Measurements from ENCODE around the gene PEPD. TPM values are rescaled to one million over a fixed set of nuclear protein-coding genes. Genes with fewer than 3 reads are reported as not detected.

Gene PEPD
- polyA plus RNA-seq, 1 donor from 2014 or later = 91.1 TPM

DNA sequence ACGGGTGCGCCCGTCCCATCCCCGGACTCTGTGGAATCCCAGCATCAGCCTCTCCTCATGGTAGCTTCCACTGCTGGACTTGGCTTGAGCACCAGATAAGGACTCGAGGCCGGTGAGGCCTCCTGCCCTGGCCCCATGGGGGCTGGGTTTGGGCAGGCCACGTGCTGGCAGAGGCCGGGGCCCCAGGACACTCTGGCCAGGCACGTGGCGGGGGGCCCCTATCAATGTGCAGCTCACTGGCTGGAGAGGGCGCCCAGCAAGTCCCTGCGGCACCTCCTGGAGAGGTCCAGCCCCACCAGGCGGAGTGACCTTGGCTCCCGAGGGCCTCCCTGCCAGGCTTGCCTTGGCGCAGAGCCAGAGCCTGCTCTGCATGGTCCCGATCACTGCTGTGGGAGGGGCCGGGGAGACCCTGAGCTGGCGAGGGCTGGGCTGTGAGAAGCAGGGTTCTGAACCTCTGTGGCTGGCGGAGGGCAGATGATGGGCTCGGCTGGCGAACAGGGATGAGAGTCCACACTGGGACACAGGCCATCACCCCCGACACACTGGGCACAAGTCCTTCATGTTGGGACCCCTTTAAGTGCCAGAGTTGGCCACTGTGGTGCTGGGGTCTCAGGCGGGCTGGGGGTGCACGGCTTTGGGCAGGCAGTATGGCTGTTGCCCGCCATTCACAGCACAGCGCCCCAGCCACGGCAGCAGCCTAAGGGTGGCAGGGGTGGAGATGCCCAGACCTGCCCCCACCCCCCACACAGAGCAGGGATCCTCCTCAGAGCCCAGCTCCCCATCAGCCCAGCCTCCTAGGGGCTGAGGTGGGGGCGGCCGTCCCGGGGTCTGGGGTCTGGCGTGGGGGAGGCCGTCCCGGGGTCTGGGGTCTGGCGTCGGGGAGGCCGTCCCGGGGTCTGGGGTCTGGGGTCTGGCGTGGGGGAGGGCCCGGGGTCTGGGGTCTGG lies 129.0 kb downstream of the PEPD start:
- H3K4me1 Mint-ChIP-seq = no peaks in the 10 kb centered on the region
- no peak overlapping the region for H3K4me3 Mint-ChIP-seq
- no peaks in the 10 kb centered on the region for H3K36me3 Mint-ChIP-seq
- H3K9me3 Mint-ChIP-seq = no peaks in the 10 kb centered on the region
- peak overlapping the region in 1 of 3 donors; percentile 67 for H3K27ac Mint-ChIP-seq
- H3K27me3 Mint-ChIP-seq = no peaks in the 10 kb centered on the region

DNA sequence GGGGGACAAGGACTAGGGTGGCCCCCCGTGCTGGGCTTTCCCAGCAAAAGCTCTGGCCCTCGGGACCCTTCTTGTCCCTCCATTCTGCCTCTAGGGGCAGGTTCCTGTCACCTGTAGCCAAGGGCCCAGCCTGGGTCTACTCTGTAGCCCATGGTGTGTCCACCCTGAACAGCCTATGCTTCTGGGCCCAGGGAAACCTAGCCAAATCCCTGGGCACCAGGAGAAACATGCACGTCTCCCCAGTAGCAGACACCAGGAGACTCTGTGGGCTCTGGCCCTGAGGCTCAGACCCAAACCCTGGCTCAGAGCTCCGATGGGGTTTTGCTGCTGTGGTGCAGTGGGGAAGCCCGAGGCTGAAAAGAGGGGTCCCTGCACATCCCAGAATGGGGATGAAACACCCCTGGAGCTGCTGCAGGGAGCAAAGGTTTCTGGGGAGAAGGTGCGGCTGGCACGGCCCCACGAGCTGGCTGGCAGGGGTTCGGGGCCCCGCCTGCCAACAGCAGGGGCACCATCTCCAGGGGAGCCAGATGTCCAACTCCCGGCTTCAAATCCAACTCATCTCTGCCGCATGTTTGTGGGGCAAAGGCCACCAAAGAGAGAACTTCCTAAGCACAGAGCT lies 129.9 kb downstream of the PEPD start:
- no peak overlapping the region for H3K4me3 Mint-ChIP-seq
- H3K27me3 Mint-ChIP-seq = no peaks in the 10 kb centered on the region
- H3K4me1 Mint-ChIP-seq = no peaks in the 10 kb centered on the region
- no peaks in the 10 kb centered on the region for H3K36me3 Mint-ChIP-seq
- no peaks in the 10 kb centered on the region for H3K9me3 Mint-ChIP-seq
- no peak overlapping the region for H3K27ac Mint-ChIP-seq

DNA sequence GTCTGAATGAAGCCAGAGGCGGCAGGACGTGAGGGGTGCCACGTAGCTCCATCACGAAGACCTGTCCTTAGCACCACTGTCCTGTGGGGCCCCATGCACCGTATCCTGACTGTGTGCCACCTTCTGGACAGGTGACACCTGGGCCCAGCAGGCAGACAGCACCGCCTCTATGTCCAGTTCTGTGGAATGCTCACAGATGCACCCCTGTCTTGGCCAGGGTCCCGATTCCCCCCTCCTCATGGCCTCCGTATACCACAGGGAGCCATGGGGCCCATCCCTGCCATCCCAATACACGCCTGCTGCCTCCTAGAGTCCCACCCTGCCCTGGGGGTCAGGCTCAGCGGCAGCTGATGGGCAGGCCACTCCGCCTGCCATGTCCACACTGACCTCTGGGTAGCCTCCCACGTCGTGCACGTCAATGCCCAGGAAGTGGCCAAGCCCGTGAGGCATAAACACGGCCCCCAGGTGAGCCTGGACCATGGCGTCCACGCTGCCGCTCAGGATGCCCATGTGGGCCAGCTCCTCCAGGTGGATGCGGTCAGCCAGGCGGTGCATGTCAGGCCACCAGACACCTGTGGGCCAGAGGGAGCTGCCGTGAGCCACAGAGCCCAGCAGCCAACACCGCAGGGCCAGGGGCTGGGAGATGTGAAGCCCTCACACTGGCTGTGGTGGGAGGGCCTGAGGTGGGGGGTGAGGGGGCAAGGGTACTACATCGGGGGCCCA lies 130.5 kb downstream of the PEPD start:
- H3K4me3 Mint-ChIP-seq = no peak overlapping the region
- no peaks in the 10 kb centered on the region for H3K9me3 Mint-ChIP-seq
- no peak overlapping the region for H3K27ac Mint-ChIP-seq
- no peaks in the 10 kb centered on the region for H3K36me3 Mint-ChIP-seq
- no peaks in the 10 kb centered on the region for H3K27me3 Mint-ChIP-seq
- H3K4me1 Mint-ChIP-seq = no peaks in the 10 kb centered on the region

DNA sequence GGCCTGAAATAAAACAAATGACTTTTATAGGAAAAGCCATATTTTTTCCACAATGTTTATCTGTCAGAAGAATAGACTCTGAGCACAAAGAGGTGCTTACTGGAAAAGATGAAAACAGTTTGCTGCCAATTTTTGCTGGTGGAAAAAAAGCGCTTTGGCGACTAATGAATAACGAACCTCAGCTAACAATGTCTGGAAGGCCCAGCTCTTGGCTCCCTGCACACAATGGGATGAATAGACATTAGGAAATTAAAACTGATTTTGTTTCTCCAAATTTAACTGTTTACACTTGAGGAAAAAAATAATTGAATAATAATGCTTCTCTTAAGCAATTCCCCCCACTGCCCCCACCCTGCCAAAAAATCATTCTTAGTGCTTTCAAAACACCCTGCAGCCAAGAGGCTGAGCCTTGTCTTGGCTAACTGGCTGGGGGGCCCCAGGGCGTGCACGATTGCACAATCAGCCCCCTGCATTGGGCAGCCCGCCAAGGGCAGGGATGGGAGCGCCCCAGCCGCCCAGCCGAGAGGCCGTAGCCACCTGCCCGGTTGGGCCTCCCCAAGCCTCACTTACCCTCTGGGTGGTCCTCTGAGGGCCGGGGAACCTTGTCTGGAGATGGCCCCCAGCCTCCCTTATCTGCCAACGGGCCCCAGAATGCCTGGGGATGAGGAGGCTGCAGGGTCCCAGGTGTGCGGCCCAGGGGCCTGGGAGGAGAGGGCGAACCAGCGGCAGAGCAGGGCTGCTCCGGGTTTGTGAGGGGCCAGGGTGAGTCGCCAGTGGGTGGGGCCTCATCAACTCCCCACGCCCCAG lies 131.3 kb downstream of the PEPD start:
- Mint-ChIP-seq H3K9me3 (no peaks in the 10 kb centered on the region), H3K27me3 (no peaks in the 10 kb centered on the region), H3K36me3 (no peaks in the 10 kb centered on the region), H3K4me3 (no peak overlapping the region), H3K27ac (no peak overlapping the region), H3K4me1 (peaks cover 0 to under 1% (median 0%) of the 10 kb centered on the region in 3 donors)

DNA sequence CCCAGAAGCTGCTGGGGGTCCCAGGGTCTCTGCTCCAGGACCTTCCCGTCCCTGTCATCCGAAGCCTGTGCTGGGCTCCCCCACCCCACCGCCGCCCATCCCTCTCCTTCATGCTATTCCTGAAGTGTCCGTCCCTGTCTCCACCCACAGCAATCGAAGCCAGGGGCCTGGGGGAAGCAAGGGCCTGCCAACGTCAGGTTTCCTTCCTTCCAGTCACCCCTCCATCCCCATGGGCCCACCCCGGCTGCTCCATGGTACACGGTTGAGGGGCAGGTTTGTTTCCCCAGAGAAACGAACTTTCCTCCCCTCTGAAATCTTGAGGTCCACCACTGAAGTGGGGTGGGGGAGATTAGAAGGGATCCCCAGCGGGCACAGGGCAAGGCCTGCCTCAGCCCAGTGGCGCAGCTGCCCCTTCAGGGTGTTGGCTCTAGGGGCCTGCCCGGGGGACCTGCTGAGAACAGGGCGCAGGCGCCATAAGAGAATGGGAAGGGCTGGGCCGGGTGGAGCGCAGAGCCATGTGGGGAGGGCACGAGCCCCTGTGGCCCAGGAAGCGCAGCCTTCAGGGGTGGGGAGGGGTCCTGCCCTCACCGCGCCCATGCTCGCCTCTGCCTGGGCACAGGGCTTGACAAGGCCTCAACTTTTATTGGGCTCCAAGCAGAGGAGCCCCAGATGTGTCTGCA lies 132.0 kb downstream of the PEPD start:
- H3K4me3 Mint-ChIP-seq = no peak overlapping the region
- peaks cover 0 to 3% (median 0%) of the 10 kb centered on the region in 3 donors for H3K4me1 Mint-ChIP-seq
- H3K9me3 Mint-ChIP-seq = no peaks in the 10 kb centered on the region
- H3K27ac Mint-ChIP-seq = no peak overlapping the region
- H3K36me3 Mint-ChIP-seq = no peaks in the 10 kb centered on the region
- no peaks in the 10 kb centered on the region for H3K27me3 Mint-ChIP-seq

DNA sequence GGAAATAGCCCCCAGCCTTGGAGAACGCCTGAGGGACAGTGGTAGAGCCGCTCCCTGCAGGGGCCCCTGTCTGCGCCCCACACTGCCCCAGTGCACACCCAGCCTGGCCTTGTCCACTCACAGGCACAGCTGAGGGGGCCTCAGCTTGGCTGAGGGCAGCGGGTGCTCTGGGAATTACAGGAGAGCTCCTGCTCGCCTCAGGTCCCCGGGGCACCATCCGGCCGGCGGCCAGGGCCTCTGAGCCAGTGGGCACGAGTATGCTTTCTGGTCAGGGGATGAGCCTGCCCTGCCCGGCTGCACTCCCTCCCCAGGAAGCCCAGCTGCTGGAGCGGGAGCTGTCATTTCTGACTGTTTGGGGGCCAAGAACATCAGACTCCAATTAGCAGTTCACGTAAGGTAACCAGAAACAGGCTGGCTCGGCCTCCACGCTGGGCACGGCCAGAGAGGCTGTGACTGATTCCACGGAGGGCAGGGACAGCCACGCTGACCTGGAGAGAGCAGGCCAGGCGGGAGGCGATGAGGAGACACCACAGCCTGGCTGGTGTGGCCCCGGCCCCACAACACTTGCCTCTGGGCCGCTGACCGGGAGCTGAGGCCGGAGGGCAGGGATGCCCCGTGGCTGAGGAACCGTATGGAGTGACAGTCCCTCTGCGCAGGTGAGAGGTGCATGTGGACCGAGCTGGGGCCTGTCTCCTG lies 132.7 kb downstream of the PEPD start:
- no peak overlapping the region for H3K4me3 Mint-ChIP-seq
- H3K9me3 Mint-ChIP-seq = no peaks in the 10 kb centered on the region
- peaks cover 0 to 5% (median 3%) of the 10 kb centered on the region in 3 donors for H3K4me1 Mint-ChIP-seq
- no peaks in the 10 kb centered on the region for H3K27me3 Mint-ChIP-seq
- H3K36me3 Mint-ChIP-seq = no peaks in the 10 kb centered on the region
- no peak overlapping the region for H3K27ac Mint-ChIP-seq

DNA sequence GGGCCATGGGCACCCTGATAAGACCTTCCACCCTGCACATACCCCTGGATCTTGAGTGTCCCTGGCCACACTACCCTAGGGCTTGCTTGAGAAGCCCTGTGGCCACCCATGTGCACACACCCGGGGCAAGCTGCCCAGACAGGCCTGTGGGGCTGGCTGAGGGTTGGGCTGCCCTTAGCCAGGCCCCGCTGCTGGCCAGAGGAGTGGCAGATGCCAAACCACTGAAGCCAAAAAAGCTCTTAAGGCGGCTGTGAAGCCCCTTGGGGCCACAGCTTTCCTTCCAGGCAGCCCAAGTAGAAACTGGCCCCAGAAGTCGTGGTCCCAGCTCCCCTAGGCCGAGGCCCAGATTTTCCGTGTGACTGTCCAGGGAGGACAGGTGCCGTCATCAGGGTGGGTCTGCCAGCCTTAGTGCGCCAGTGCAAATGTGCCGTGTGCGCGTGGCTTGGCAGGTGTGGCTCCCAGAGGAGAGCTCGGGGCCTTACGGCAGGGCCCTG lies 133.3 kb downstream of the PEPD start:
- H3K4me3 Mint-ChIP-seq = no peak overlapping the region
- no peaks in the 10 kb centered on the region for H3K9me3 Mint-ChIP-seq
- H3K36me3 Mint-ChIP-seq = no peaks in the 10 kb centered on the region
- no peak overlapping the region for H3K27ac Mint-ChIP-seq
- H3K4me1 Mint-ChIP-seq = peaks cover under 1 to 5% (median 3%) of the 10 kb centered on the region in 3 donors
- H3K27me3 Mint-ChIP-seq = no peaks in the 10 kb centered on the region

DNA sequence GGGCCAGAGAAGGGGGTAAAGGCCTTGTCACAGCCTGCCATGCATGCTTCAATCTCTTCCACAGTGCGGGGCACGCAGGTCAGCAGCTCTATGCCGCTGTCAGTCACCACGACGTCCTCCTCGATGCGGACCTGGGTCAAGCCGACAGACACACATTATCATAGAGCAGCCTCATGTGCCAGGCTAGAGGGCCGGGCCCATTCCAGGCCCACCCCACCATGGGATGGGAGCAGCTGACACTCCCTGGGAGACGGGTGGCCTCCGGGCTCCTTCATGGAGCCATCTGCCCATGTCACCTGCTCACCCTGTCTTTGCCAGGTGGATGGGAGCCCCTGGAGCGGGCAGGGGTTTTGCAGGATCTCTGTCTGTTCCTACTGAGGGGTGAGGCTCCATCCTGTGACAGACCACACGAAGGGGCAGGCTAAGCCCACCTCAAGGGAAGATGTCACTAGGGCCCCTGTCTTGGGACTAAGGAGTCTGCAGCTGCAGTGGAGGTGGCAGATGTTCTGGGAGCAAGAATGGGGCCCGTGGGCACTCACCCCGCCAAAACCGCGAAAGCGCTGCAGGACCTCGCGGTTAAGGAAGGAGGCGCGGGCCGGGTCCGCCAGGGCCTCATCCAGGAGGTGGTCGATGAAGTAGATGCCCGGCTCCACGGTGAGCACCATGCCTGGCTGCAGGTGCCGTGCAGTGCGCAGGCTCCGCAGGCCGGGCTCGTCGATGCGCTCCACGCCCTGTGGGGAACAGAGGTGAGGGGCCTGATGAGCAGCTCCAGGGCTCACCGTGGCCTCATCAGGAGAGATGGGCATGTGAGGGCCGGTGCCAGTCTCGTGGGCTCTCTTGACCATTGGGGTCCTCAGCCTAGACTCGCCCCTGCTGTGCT lies 134.0 kb downstream of the PEPD start:
- Mint-ChIP-seq H3K27me3 (no peaks in the 10 kb centered on the region), H3K36me3 (no peaks in the 10 kb centered on the region), H3K27ac (no peak overlapping the region), H3K4me1 (peaks cover 3 to 5% (median 5%) of the 10 kb centered on the region in 3 donors), H3K9me3 (no peaks in the 10 kb centered on the region), H3K4me3 (no peak overlapping the region)

DNA sequence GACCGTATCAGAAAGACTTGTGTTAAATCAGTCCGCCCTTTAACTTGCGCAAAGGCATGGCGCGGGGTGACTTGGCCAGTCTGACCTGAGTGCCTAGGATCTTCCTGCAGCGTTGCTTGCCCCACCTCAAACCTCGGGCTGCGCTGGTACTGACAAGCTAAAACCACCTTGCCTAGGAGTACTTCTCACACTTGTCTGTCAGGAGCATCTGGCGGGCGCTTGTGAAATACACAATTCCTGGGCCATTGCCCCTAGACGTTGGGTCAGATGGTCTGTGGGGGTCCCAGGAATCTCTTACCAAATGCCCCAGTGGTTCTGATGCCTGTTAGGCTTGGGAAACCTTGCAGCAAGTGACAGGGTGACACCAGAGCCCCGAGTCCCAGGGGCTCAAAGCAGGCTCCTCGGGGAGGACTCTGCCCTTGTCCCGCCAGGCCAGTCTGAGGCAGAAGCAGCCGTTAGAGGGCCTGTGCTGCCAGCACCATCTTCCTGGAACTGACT lies 135.2 kb downstream of the PEPD start:
- Mint-ChIP-seq H3K27me3 (no peaks in the 10 kb centered on the region), H3K4me1 (peaks cover 5 to 12% (median 10%) of the 10 kb centered on the region in 3 donors), H3K36me3 (no peaks in the 10 kb centered on the region), H3K9me3 (no peaks in the 10 kb centered on the region), H3K27ac (no peak overlapping the region), H3K4me3 (no peak overlapping the region)

DNA sequence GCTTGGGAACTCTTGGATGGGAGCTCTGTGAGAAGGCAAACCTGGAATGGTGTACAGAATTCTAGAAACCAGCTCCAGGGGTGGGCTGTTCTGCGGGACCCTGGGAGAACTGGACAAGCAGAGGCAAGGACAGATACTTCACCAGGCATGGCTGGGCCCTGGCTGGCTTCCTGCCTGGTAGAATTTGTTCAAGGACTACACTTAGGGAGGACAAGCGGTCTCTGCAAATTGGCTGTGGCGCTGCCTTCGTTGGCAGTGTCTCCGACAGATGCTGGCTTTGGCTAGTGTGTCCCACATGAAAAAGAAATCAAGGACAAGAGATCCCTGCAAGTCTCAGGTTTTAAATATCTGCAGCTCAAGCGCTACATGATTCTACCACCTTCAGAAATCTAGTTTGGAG lies 135.6 kb downstream of the PEPD start:
- H3K9me3 Mint-ChIP-seq = no peaks in the 10 kb centered on the region
- peaks cover 8 to 14% (median 12%) of the 10 kb centered on the region in 3 donors for H3K4me1 Mint-ChIP-seq
- H3K4me3 Mint-ChIP-seq = no peak overlapping the region
- peak overlapping the region in 1 of 3 donors; percentile 15 for H3K27ac Mint-ChIP-seq
- peaks cover under 1% of the 10 kb centered on the region for H3K36me3 Mint-ChIP-seq
- H3K27me3 Mint-ChIP-seq = no peaks in the 10 kb centered on the region

DNA sequence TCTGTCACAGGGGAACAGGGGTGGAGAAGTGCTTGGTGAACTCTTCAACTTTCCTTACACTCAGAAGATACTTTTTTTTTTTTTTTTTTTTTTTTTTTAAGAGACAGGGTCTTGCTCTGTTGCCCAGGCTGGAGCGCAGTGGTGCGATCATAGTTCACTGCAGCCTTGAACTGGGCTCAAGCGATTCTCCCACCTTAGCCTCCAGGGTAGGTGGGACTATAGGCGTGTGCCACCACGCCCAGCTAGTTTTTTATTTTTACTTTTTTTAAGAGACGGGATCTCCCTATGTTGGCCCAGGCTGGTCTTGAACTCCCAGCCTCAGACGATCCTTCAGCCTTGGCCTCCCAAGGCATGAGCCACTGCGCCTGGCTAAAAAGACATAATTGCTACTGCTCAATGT lies 136.6 kb downstream of the PEPD start:
- Mint-ChIP-seq H3K4me3 (no peak overlapping the region), H3K27me3 (no peaks in the 10 kb centered on the region), H3K36me3 (peaks cover 1% of the 10 kb centered on the region), H3K27ac (no peak overlapping the region), H3K9me3 (no peaks in the 10 kb centered on the region), H3K4me1 (peaks cover 9 to 15% (median 14%) of the 10 kb centered on the region in 3 donors)

DNA sequence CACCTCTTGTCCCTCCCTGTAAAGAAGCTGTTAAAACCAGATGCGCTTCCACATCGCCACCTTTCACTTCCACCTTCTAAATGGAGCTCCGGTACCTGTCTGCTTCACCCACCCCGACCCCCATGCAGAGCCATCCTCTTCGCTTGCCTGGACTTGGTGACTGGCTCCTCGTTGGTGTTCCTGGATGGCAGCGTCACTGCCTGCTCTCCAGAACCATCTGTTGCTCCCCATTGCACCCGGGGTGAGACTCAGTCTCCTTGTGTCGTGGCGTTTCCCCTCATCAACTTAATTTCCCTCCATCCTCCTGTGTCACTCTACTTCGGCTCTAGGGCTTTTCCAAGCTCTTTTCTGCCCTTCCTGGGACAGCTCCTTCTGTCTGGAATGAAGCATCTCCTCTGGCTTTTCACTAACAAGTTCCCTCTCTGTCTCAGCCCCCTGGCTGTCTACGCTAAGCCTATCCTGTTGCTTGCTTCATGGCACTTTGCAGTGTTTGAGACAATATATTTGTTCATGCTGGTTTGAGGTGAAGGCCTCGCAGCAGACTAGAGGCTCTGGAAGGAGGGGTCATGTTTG lies 137.8 kb downstream of the PEPD start:
- Mint-ChIP-seq H3K4me1 (peaks cover 9 to 18% (median 15%) of the 10 kb centered on the region in 3 donors), H3K4me3 (no peak overlapping the region), H3K9me3 (no peaks in the 10 kb centered on the region), H3K27me3 (no peaks in the 10 kb centered on the region), H3K36me3 (peaks cover 1% of the 10 kb centered on the region), H3K27ac (no peak overlapping the region)

Data from IgD-negative memory B cell (primary cell).